ENCODE measurements around the gene ARHGEF39.
A peak's percentile ranks its signal among the peaks of the same experiment; 100 is the strongest.

The ARHGEF39 gene

GRCh38 chr9:35690614-35691333, 25.8 kb upstream of the ARHGEF39 start:
- TF ChIP-seq CTCF (conservative IDR thresholded peaks at IDR 0.05; ENCODE audit: low read depth, low read length) = no peak
- DNase-seq (ENCODE audit: low read depth) = no peak
- peak overlapping the region; percentile 81 for H3K4me3 ChIP-seq (ENCODE audit: low read length)

GRCh38 chr9:35690294-35690613, 25.3 kb upstream of the ARHGEF39 start:
- no peak for TF ChIP-seq CTCF (conservative IDR thresholded peaks at IDR 0.05; ENCODE audit: low read depth, low read length)
- peak overlapping the region; percentile 81 for H3K4me3 ChIP-seq (ENCODE audit: low read length)
- DNase-seq (ENCODE audit: low read depth) = no peak

- peak within 1 kb of the TSS; percentile 81 for H3K4me3 ChIP-seq (ENCODE audit: low read length)
- no peak for DNase-seq (ENCODE audit: low read depth)
- TF ChIP-seq CTCF (conservative IDR thresholded peaks at IDR 0.05; ENCODE audit: low read depth, low read length) = no peak
Observed at GRCh38 chr9:35689542-35690293, 24.7 kb upstream of the ARHGEF39 start, which contains the start of gene TPM2. TPM2 (minus strand) TSS chr9:35689925; CDS start chr9:35689817, 108 bp downstream.

GRCh38 chr9:35688558-35689541, 23.9 kb upstream of the ARHGEF39 start:
- peak; percentile 59 for DNase-seq (ENCODE audit: low read depth)
- H3K4me3 ChIP-seq (ENCODE audit: low read length) = peak overlapping the region; percentile 81
- no peak for TF ChIP-seq CTCF (conservative IDR thresholded peaks at IDR 0.05; ENCODE audit: low read depth, low read length)

- peak overlapping the region; percentile 81 for H3K4me3 ChIP-seq (ENCODE audit: low read length)
- no peak for TF ChIP-seq CTCF (conservative IDR thresholded peaks at IDR 0.05; ENCODE audit: low read depth, low read length)
- DNase-seq (ENCODE audit: low read depth) = no peak
Observed at GRCh38 chr9:35687972-35688557, 23.1 kb upstream of the ARHGEF39 start.

GRCh38 chr9:35687306-35687705, 22.3 kb upstream of the ARHGEF39 start:
- DNase-seq (ENCODE audit: low read depth) = no peak
- peak overlapping the region; percentile 81 for H3K4me3 ChIP-seq (ENCODE audit: low read length)
- TF ChIP-seq CTCF (conservative IDR thresholded peaks at IDR 0.05; ENCODE audit: low read depth, low read length) = no peak
